ENCODE measurements around the gene PQBP1. TPM values are rescaled to one million over a fixed set of nuclear protein-coding genes. Genes with fewer than 3 reads are reported as not detected.
A peak's percentile ranks its signal among the peaks of the same experiment; 100 is the strongest.

PQBP1 gene
- total and polyA plus RNA-seq, 2 donors (not counting 1 experiment from before 2014, with no cell fraction given): 89.9 to 128 TPM

- Histone ChIP-seq H2AFZ (ENCODE audit: insufficient read depth, low read depth, low read length, poor library complexity, severe bottlenecking) (no peak overlapping the region), H3K9me3 (ENCODE audit: control extremely low read depth in 1 of 3, control insufficient read depth in 2 of 3, insufficient read depth in 1 of 3, low read length in 2 of 3) (no peaks in the 10 kb centered on the region), H4K20me1 (ENCODE audit: control insufficient read depth, insufficient read depth, low read length, poor library complexity, severe bottlenecking) (no peaks in the 10 kb centered on the region), H3K27me3 (replicated peaks in 1 of 4; ENCODE audit: control extremely low read depth in 1 of 4, control insufficient read depth in 3 of 4, insufficient read depth in 4 of 4, low read length in 3 of 4) (no peaks in the 10 kb centered on the region), H3K36me3 (replicated peaks in 1 of 2; ENCODE audit: control extremely low read depth in 1 of 2, control insufficient read depth in 1 of 2, extremely low read depth in 1 of 2, insufficient read depth in 2 of 2, low read length in 1 of 2) (peaks cover 0 to 20% of the 10 kb centered on the region in 2 experiments), H3K4me2 (replicated peaks; ENCODE audit: low read depth, low read length, poor library complexity, severe bottlenecking) (peak overlapping the region; percentile 77), H3K9ac (ENCODE audit: low read length) (peak overlapping the region; percentile 69), H3K4me1 (ENCODE audit: control insufficient read depth in 2 of 2, insufficient read depth in 2 of 2, low read length in 2 of 2) (peaks cover 77 to 83% of the 10 kb centered on the region in 2 donors), H3K4me3 (ENCODE audit: control extremely low read depth in 1 of 5, extremely low read depth in 1 of 5, insufficient read depth in 1 of 5, low read depth in 2 of 5, low read length in 4 of 5) (peak overlapping the region in 4 of 5 experiments; percentile 21 to 51 (median 26)), H3K79me2 (ENCODE audit: control insufficient read depth, insufficient read depth, low read length) (peaks cover 60% of the 10 kb centered on the region), H3K27ac (ENCODE audit: low read length in 2 of 2) (peak overlapping the region; percentile 99)
- Mint-ChIP-seq H3K9me3 (ENCODE audit: insufficient read depth) (no peaks in the 10 kb centered on the region), H3K27ac (peak overlapping the region; percentile 99), H3K27me3 (no peaks in the 10 kb centered on the region), H3K4me1 (peaks cover 88% of the 10 kb centered on the region), H3K4me3 (peak overlapping the region; percentile 84)
- POLR2A ChIA-PET: interaction anchor here (0.5 to 5.6 kb wide), 8 partner anchors 13 to 263 kb away, joined by 3 to 101 read pairs (median 4); partner anchors contain the start of genes OTUD5, PIM2, PQBP1 and SLC35A2
- peak; percentile 78 for DNase-seq
- peak; percentile 19 for ATAC-seq (ENCODE audit: low read depth)
- intact Hi-C loops (cut with micrococcal nuclease): loop anchor here (5.0 to 10.0 kb wide), 3 partner anchors 137 to 342 kb away; partner anchors contain the start of genes HDAC6 and WDR13
- 0% methylated on average over 1 of the region's 3 CpGs for WGBS (ENCODE audit: insufficient coverage)
- no peak for TF ChIP-seq EZH2 (IDR thresholded peaks at IDR 0.05; ENCODE audit: borderline replicate concordance, insufficient read depth, low read depth, low read length, poor library complexity, severe bottlenecking)
- TF ChIP-seq, protein P1, sequence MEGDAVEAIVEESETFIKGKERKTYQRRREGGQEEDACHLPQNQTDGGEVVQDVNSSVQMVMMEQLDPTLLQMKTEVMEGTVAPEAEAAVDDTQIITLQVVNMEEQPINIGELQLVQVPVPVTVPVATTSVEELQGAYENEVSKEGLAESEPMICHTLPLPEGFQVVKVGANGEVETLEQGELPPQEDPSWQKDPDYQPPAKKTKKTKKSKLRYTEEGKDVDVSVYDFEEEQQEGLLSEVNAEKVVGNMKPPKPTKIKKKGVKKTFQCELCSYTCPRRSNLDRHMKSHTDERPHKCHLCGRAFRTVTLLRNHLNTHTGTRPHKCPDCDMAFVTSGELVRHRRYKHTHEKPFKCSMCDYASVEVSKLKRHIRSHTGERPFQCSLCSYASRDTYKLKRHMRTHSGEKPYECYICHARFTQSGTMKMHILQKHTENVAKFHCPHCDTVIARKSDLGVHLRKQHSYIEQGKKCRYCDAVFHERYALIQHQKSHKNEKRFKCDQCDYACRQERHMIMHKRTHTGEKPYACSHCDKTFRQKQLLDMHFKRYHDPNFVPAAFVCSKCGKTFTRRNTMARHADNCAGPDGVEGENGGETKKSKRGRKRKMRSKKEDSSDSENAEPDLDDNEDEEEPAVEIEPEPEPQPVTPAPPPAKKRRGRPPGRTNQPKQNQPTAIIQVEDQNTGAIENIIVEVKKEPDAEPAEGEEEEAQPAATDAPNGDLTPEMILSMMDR (IDR thresholded peaks at IDR 0.05): no peak
- CTCF ChIA-PET: interaction anchor here (0.7 to 3.4 kb wide), 7 partner anchors 13 to 292 kb away, joined by 3 to 18 read pairs (median 3); partner anchors contain the start of gene KCND1
Observed at GRCh38 chrX:48939524-48940228, 41.9 kb downstream of the PQBP1 start.
